SK-N-SH (cell line): ENCODE results near the gene PBX1. TPM values are rescaled to one million over a fixed set of nuclear protein-coding genes. Genes with fewer than 3 reads are reported as not detected.

ENCODE experiments used
- CTCF ChIA-PET: fragments of 300-600, 350-600 bp; formaldehyde crosslinking; extraction: SDS; loops from one replicate; lab custom pipeline; 2021; lab: Yijun Ruan, JAX
- POLR2A ChIA-PET: fragments of 350-600 bp; sonication (Branson Sonifier 250); formaldehyde crosslinking; extraction: SDS; loops from one replicate; lab custom pipeline; 2020; ENCODE audit warnings: antibody characterized with exemption, inconsistent platforms; lab: Yijun Ruan, JAX
- DNase-seq: peaks from one replicate; pipeline ENCODE4 v3.0.0; 2012
- H2AFZ ChIP-seq: fragments of 200-600 bp; sonication (generic); 2 replicates; pipeline ENCODE4 v1.8.1; 2016; ENCODE audit warnings: antibody characterized with exemption, mild to moderate bottlenecking, low read depth
- H3F3A ChIP-seq: fragments of 200-600 bp; sonication (generic); replicated peaks from 2 replicates; pipeline ENCODE3; 2016; ENCODE audit warnings: antibody characterized with exemption, mild to moderate bottlenecking; ENCODE audit not compliant: insufficient read depth
- H3K27ac ChIP-seq, 2 experiments: fragments of 200-500 bp in 1 of 2; fragments of 200-600 bp in 1 of 2; sonication (Bioruptor generic) in 1 of 2; sonication (generic), shearing (Covaris generic) in 1 of 2; 2 replicates each; pipeline versions ENCODE4 v1.5.1 to v1.6.1; 2014 to 2016; ENCODE audit warnings: low read depth in 2 of 2, inconsistent platforms in 1 of 2, low read length in 1 of 2, mild to moderate bottlenecking in 1 of 2, mixed read lengths in 1 of 2
- H3K27me3 ChIP-seq: fragments of 200-600 bp; sonication (generic), shearing (Covaris generic); 2 replicates; pipeline ENCODE4 v1.6.1; 2016; ENCODE audit warnings: mixed run types; ENCODE audit not compliant: insufficient read depth
- H3K36me3 ChIP-seq, 2 experiments: fragments of 200-500 bp in 1 of 2; fragments of 200-600 bp in 1 of 2; sonication (Bioruptor generic) in 1 of 2; sonication (generic) in 1 of 2; replicated peaks in 1 of 2; 2 replicates each; pipeline versions ENCODE3 to v1.5.1; 2014 to 2016; ENCODE audit warnings: low read length in 1 of 2, mild to moderate bottlenecking in 1 of 2; ENCODE audit not compliant: insufficient read depth in 2 of 2, control insufficient read depth in 1 of 2
- H3K4me1 ChIP-seq, 2 experiments: fragments of 200-500 bp in 1 of 2; fragments of 200-600 bp in 1 of 2; sonication (Bioruptor generic) in 1 of 2; sonication (generic), shearing (Covaris generic) in 1 of 2; 2 replicates each; pipeline versions ENCODE4 v1.5.1 to v1.6.1; 2014 to 2016; ENCODE audit warnings: low read depth in 1 of 2, low read length in 1 of 2, mixed run types in 1 of 2; ENCODE audit not compliant: insufficient read depth in 2 of 2, control insufficient read depth in 1 of 2
- H3K4me2 ChIP-seq: fragments of 200-600 bp; sonication (generic), shearing (Covaris generic); 2 replicates; pipeline ENCODE4 v1.6.1; 2017; ENCODE audit warnings: mixed run types
- H3K4me3 ChIP-seq, 2 experiments: fragments of 200-500 bp in 1 of 2; fragments of 200-600 bp in 1 of 2; sonication (Bioruptor generic) in 1 of 2; sonication (generic), shearing (Covaris generic) in 1 of 2; 2 replicates each; pipeline versions ENCODE4 v1.5.1 to v1.8.1; 2014 to 2016; ENCODE audit warnings: low read depth in 2 of 2, inconsistent platforms in 1 of 2, low read length in 1 of 2, mild to moderate bottlenecking in 1 of 2, mixed read lengths in 1 of 2, moderate library complexity in 1 of 2
- H3K79me2 ChIP-seq: fragments of 200-600 bp; sonication (generic); 2 replicates; pipeline ENCODE4 v1.8.1; 2017; ENCODE audit warnings: mild to moderate bottlenecking; ENCODE audit not compliant: insufficient read depth
- H3K9ac ChIP-seq: fragments of 200-600 bp; sonication (generic); 2 replicates; pipeline ENCODE4 v1.6.1; 2017; ENCODE audit warnings: mixed run types
- H3K9me2 ChIP-seq: fragments of 200-600 bp; sonication (generic); 2 replicates; pipeline ENCODE4 v1.6.1; 2017; ENCODE audit warnings: mixed run types
- H3K9me3 ChIP-seq: fragments of 200-600 bp; sonication (generic); 2 replicates; pipeline ENCODE4 v1.6.1; 2017; ENCODE audit warnings: mixed run types, mild to moderate bottlenecking, moderate library complexity
- H4K20me1 ChIP-seq: fragments of 200-600 bp; sonication (generic); 2 replicates; pipeline ENCODE4 v1.6.1; 2017; ENCODE audit warnings: mild to moderate bottlenecking, mixed run types; ENCODE audit not compliant: insufficient read depth
- CHD2 ChIP-seq: fragments of 150-350 bp; IDR thresholded peaks from 2 replicates; pipeline ENCODE4 v1.6.1; 2018; ENCODE audit warnings: low read length; ENCODE audit not compliant: partially characterized antibody
- ELF1 ChIP-seq: IDR thresholded peaks from 2 replicates; pipeline ENCODE4 v1.4.0; 2012
- FOSL2 ChIP-seq: IDR thresholded peaks from 2 replicates; pipeline ENCODE4 v1.4.0; 2012; ENCODE audit warnings: low read depth, mild to moderate bottlenecking, moderate library complexity, borderline replicate concordance
- FOXM1 ChIP-seq: IDR thresholded peaks from 2 replicates; pipeline ENCODE4 v1.4.0; 2012; ENCODE audit warnings: low read depth, mild to moderate bottlenecking
- GABPA ChIP-seq: IDR thresholded peaks from 2 replicates; pipeline ENCODE4 v1.4.0; 2012; ENCODE audit warnings: low read depth, mild to moderate bottlenecking
- GATA2 ChIP-seq: sonication (generic); formaldehyde crosslinking; IDR thresholded peaks from 2 replicates; pipeline ENCODE4 v1.5.0; 2020; ENCODE audit warnings: mild to moderate bottlenecking, missing genetic modification reagents
- IRF3 ChIP-seq: fragments of 150-350 bp; IDR thresholded peaks from 2 replicates; pipeline ENCODE4 v1.6.1; 2016; ENCODE audit warnings: mild to moderate bottlenecking, low read depth, low read length
- MAX ChIP-seq: IDR thresholded peaks from 2 replicates; pipeline ENCODE4 v1.4.0; 2012; ENCODE audit warnings: low read depth
- MXI1 ChIP-seq: IDR thresholded peaks from 2 replicates; pipeline ENCODE4 v1.6.1; 2012; ENCODE audit warnings: mild to moderate bottlenecking, low read depth, low read length, improper control_type of control experiment
- PBX3 ChIP-seq: IDR thresholded peaks from 2 replicates; pipeline ENCODE4; 2012
- POLR2AphosphoS5 ChIP-seq: IDR thresholded peaks from 2 replicates; pipeline ENCODE4 v1.6.1; 2012; ENCODE audit warnings: low read depth, low read length
- RAD21 ChIP-seq: IDR thresholded peaks from 2 replicates; pipeline ENCODE4 v1.6.1; 2012; ENCODE audit warnings: mild to moderate bottlenecking, low read length
- RFX5 ChIP-seq: IDR thresholded peaks from 2 replicates; pipeline ENCODE4 v1.6.1; 2012; ENCODE audit warnings: mild to moderate bottlenecking, improper control_type of control experiment, low read length
- SMC3 ChIP-seq: IDR thresholded peaks from 2 replicates; pipeline ENCODE4 v1.6.1; 2012; ENCODE audit warnings: low read depth, low read length, improper control_type of control experiment
- TAF1 ChIP-seq: IDR thresholded peaks from 2 replicates; pipeline ENCODE4 v1.6.1; 2012; ENCODE audit warnings: low read depth, mild to moderate bottlenecking, low read length, moderate library complexity, borderline replicate concordance
- YY1 ChIP-seq: IDR thresholded peaks from 2 replicates; pipeline ENCODE4 v1.4.0; 2012; ENCODE audit warnings: low read depth, mild to moderate bottlenecking
- WGBS: methylation state at CpG from one replicate; pipeline ENCODE4 v1.1.6; 2017; ENCODE audit warnings: low lambda C conversion rate; 5-methylcytosine and 5-hydroxymethylcytosine counted together
- polyA plus RNA-seq, 3 experiments: library from polyadenylated mRNA; depleted of rRNA; stranded (reverse); fragments of >200 nt; gene quantifications; 2 replicates each; pipeline ENCODE4 v1.2.3, GENCODE V29; 2012
- TF ChIP-seq, protein P1 (sequence below): IDR thresholded peaks from 2 replicates; pipeline ENCODE4 v1.6.1; 2012; ENCODE audit warnings: mild to moderate bottlenecking, low read depth, low read length, moderate library complexity

PBX1 gene
- polyA plus RNA-seq, 1 of the 3 experiments (the other 2 are of a cell fraction): 27.0 TPM

DNA sequence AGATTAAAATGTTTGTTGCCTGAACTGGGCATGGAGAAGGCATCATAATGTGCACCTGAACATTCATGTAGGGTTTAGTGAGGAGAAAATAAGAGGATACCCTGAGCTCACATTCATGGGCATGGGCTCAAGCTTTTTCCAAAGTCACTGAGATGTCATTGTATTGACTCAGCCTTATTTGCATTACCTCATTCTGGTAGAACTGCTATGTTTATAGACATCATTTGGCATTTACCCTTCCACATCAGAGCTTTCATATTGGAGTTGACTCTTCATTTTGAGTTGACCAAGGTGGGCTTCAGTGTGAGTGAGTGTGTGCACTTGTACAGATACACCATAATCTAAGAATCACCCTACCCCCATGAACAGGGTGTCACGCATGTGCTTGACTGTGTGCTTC lies 143.2 kb downstream of the PBX1 start:
- TF ChIP-seq RFX5 (no peak), PBX3 (no peak), MXI1 (no peak), RAD21 (no peak), IRF3 (no peak), FOSL2 (no peak), GABPA (no peak)
- ChIA-PET CTCF (interaction anchor here (0.7 to 5.0 kb wide), 3 partner anchors 9 to 85 kb away, joined by 3 to 36 read pairs (median 7); no protein-coding TSS in a partner anchor), POLR2A (no interaction called here)
- Histone ChIP-seq H3K9me2 (no peaks in the 10 kb centered on the region), H3K4me2 (no peak overlapping the region), H3K4me1 (peaks cover 16 to 20% of the 10 kb centered on the region in 2 experiments), H3F3A (peaks cover 12% of the 10 kb centered on the region), H3K4me3 (no peak overlapping the region), H3K79me2 (no peaks in the 10 kb centered on the region), H3K9ac (no peak overlapping the region), H4K20me1 (no peaks in the 10 kb centered on the region), H3K36me3 (no peaks in the 10 kb centered on the region), H2AFZ (no peak overlapping the region), H3K27ac (no peak overlapping the region), H3K9me3 (no peaks in the 10 kb centered on the region), H3K27me3 (no peaks in the 10 kb centered on the region)
- 91% methylated on average over 1 of the region's 1 CpG for WGBS
- no peak for DNase-seq

DNA sequence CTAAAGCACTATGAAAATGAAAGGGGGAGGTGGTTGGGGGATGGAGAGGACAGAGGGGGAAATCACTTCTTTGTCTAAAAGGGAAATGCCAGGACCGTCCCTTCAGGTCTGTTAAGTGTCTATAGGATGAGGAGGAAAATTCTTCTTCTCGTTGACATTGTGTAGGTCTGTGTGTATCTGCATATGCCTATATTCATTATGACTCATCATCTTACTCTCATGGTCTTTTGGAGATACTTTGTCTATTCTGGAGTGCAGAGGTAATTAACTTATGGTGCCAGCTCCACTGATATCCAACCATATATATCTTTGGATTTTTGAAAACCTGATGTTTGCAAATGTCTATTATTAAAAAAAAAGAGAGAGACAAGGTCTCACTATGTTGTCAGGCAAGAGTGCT lies 143.7 kb downstream of the PBX1 start:
- Histone ChIP-seq H3K4me3 (no peak overlapping the region), H3K4me2 (no peak overlapping the region), H3K27me3 (no peaks in the 10 kb centered on the region), H3K4me1 (peaks cover 20 to 25% of the 10 kb centered on the region in 2 experiments), H3K79me2 (no peaks in the 10 kb centered on the region), H3K9ac (no peak overlapping the region), H4K20me1 (no peaks in the 10 kb centered on the region), H2AFZ (no peak overlapping the region), H3K27ac (no peak overlapping the region), H3K9me2 (no peaks in the 10 kb centered on the region), H3F3A (peaks cover 17% of the 10 kb centered on the region), H3K36me3 (no peaks in the 10 kb centered on the region), H3K9me3 (no peaks in the 10 kb centered on the region)
- CTCF ChIA-PET: interaction anchor here (0.8 to 5.0 kb wide), 3 partner anchors 10 to 85 kb away, joined by 3 to 36 read pairs (median 7); no protein-coding TSS in a partner anchor
- no peak for DNase-seq
- 58% methylated on average over 2 of the region's 2 CpGs for WGBS
- POLR2A ChIA-PET: no interaction called here
- no peak for TF ChIP-seq GATA2
- TF ChIP-seq SMC3: no peak
- TF ChIP-seq CHD2: no peak
- no peak for TF ChIP-seq POLR2AphosphoS5
- TF ChIP-seq PBX3: no peak
- no peak for TF ChIP-seq MAX
- TF ChIP-seq TAF1: no peak
- TF ChIP-seq YY1: no peak
- TF ChIP-seq, protein P1, sequence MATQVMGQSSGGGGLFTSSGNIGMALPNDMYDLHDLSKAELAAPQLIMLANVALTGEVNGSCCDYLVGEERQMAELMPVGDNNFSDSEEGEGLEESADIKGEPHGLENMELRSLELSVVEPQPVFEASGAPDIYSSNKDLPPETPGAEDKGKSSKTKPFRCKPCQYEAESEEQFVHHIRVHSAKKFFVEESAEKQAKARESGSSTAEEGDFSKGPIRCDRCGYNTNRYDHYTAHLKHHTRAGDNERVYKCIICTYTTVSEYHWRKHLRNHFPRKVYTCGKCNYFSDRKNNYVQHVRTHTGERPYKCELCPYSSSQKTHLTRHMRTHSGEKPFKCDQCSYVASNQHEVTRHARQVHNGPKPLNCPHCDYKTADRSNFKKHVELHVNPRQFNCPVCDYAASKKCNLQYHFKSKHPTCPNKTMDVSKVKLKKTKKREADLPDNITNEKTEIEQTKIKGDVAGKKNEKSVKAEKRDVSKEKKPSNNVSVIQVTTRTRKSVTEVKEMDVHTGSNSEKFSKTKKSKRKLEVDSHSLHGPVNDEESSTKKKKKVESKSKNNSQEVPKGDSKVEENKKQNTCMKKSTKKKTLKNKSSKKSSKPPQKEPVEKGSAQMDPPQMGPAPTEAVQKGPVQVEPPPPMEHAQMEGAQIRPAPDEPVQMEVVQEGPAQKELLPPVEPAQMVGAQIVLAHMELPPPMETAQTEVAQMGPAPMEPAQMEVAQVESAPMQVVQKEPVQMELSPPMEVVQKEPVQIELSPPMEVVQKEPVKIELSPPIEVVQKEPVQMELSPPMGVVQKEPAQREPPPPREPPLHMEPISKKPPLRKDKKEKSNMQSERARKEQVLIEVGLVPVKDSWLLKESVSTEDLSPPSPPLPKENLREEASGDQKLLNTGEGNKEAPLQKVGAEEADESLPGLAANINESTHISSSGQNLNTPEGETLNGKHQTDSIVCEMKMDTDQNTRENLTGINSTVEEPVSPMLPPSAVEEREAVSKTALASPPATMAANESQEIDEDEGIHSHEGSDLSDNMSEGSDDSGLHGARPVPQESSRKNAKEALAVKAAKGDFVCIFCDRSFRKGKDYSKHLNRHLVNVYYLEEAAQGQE: no peak
- TF ChIP-seq ELF1: no peak
- TF ChIP-seq FOXM1: no peak
